Activated T-cell treated with anti-CD3 and anti-CD28 coated beads, Interleukin-2, amount 50 U/mL, for 4 hours (primary cell): ENCODE measurements around the gene HTR7. TPM values are rescaled to one million over a fixed set of nuclear protein-coding genes. Genes with fewer than 3 reads are reported as not detected.

ENCODE experiments used
- ATAC-seq, 2 donors: fragments of 200-7000 bp; cut with Tn5 transposase; one replicate each; pipeline ENCODE4 v1.10.0; 2021
- DNase-seq: peaks from one replicate; pipeline ENCODE4 v3.0.0-alpha.2; 2020
- H3K27me3 Mint-ChIP-seq: one replicate; pipeline ENCODE4 v1.8.0; 2021; ENCODE audit warnings: low read depth, mixed read lengths
- H3K36me3 Mint-ChIP-seq: one replicate; pipeline ENCODE4 v1.8.0; 2022; ENCODE audit warnings: mixed read lengths; ENCODE audit not compliant: insufficient read depth
- H3K4me1 Mint-ChIP-seq: one replicate; pipeline ENCODE4 v1.8.0; 2021; ENCODE audit warnings: low read depth, mixed read lengths
- H3K4me3 Mint-ChIP-seq: one replicate; pipeline ENCODE4 v1.8.0; 2021; ENCODE audit warnings: mild to moderate bottlenecking, moderate library complexity, mixed read lengths
- H3K9me3 Mint-ChIP-seq: one replicate; pipeline ENCODE4 v1.8.0; 2021; ENCODE audit warnings: mixed read lengths
- total RNA-seq, 3 donors: library from RNA; stranded (reverse); gene quantifications; one replicate each; pipeline ENCODE4 v1.2.1, GENCODE V29; 2021

Gene HTR7
- total RNA-seq, 3 donors from 2014 or later, result not detected

- Mint-ChIP-seq H3K4me1 (no peaks in the 10 kb centered on the region), H3K27me3 (peaks cover 5% of the 10 kb centered on the region), H3K36me3 (no peaks in the 10 kb centered on the region), H3K9me3 (no peaks in the 10 kb centered on the region), H3K4me3 (no peak overlapping the region)
- ATAC-seq (no peak), DNase-seq (no peak)
Observed at GRCh38 chr10:90775351-90776028, 82.3 kb downstream of the HTR7 start.

DNA sequence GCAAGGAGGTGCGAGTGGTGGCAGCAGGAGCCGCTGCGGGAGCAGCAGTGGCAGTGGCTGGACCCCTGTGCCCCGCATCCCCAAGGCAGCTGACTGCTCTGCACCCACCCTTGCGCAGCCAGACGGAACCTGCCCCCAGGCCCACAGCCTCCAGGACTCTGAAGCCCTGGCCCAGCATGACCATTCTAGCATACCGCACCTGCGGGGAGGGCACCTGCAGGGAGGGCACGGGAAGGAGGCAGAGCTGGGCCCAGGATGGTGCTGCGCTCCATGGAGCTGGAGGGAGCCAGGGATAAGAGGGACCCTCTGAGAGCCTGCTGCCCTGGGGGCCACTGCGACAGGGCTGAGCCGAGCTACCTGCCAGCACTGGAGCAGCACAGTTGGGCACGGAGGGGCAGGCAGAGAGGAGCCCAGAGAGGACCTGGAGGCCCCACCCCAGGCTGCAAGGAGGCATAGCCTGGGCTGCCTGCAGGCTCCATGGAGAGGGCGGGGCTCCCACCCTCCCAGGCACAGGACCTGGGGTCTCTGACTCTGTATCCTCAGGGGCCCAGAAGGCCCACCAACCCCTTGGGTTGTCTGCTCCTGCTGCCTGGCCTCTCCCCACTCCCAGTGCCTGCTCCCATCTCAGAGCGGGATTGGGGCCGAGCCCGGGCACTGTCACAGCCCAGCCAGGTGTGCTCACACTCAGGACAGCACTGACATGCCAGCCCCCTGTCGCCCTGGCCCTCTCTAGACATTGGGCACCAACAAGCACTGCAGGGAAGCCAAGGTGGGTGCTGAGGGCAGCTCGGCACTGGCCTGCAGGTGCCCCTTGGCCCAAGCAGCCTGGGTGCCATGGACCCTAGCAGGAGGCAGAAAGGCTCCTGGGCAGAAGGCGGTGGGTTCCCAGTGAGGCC is 87.6 kb downstream of the HTR7 start:
- no peaks in the 10 kb centered on the region for H3K4me1 Mint-ChIP-seq
- H3K9me3 Mint-ChIP-seq, result no peaks in the 10 kb centered on the region
- no peak for ATAC-seq
- H3K36me3 Mint-ChIP-seq, result no peaks in the 10 kb centered on the region
- H3K27me3 Mint-ChIP-seq, result peaks cover 9% of the 10 kb centered on the region
- no peak for DNase-seq
- H3K4me3 Mint-ChIP-seq, result no peak overlapping the region

GRCh38 chr10:90751107-90751997 is 106.5 kb downstream of the HTR7 start:
- peak in 1 of 2 donors; percentile 53 for ATAC-seq
- Mint-ChIP-seq H3K4me1 (no peaks in the 10 kb centered on the region), H3K27me3 (peaks cover 15% of the 10 kb centered on the region), H3K9me3 (no peaks in the 10 kb centered on the region), H3K36me3 (no peaks in the 10 kb centered on the region), H3K4me3 (no peak overlapping the region)
- peak; percentile 23 for DNase-seq

DNA sequence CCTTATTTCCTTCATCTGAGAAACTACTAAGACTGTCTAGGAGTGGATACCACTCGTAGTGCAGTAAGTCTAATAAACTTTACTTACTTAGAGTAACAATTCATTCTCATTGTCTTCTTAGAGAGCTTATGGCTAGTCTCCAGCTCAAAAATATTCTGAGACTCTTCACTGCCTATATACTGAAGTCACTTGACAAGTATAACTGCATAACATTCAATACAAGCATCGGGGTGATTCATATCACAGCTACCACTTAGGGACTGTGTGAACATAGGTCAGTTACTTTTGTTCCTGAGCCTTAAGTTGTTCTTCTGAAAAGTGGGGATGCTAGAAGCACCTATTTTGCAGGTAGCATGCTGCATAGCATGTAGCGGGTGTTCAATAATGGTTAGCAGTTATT is 111.0 kb downstream of the HTR7 start:
- no peak for ATAC-seq
- Mint-ChIP-seq H3K4me1 (no peaks in the 10 kb centered on the region), H3K36me3 (no peaks in the 10 kb centered on the region), H3K27me3 (peaks cover 20% of the 10 kb centered on the region), H3K9me3 (no peaks in the 10 kb centered on the region), H3K4me3 (no peak overlapping the region)
- DNase-seq, result no peak

DNA sequence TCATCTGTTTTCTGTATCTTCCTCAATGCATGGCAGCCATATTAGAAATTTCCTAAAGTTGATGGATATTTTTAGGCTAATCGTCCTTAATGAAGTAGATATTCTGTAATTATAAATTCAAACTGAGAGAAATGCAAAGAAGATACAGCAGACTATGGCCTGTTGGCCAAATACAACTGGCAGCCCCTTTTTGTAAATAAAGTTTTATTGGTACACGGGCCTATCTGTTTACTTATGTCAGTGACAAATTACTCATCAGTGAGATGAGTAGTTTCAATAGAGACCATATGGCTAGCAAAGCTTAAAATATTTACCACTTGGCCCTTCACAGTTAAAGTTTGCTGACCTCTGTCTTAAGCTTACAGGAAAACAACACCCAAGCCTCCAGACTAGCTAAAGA is 112.3 kb downstream of the HTR7 start:
- no peaks in the 10 kb centered on the region for H3K4me1 Mint-ChIP-seq
- no peaks in the 10 kb centered on the region for H3K36me3 Mint-ChIP-seq
- H3K4me3 Mint-ChIP-seq, result no peak overlapping the region
- peaks cover 15% of the 10 kb centered on the region for H3K27me3 Mint-ChIP-seq
- H3K9me3 Mint-ChIP-seq, result no peaks in the 10 kb centered on the region
- DNase-seq, result no peak
- no peak for ATAC-seq

DNA sequence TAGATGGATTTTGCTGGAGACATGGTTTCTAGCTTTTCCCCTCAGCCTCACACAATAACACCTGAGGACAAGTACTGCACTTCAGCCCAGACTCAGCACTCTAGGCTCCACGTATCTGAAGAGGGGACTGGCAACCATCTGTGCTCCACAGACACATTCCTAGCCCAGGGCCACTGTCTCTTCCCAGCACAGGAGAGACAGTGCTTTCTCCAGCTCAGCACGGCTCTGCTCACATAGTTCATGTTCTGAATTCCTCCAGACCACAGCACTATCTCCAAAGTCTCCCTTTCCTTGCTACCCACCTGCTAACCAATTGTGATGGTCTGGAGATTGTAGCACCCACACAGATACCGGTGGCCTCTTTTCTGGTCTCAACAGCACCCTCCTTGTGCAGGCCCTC is 114.5 kb downstream of the HTR7 start:
- no peak overlapping the region for H3K4me3 Mint-ChIP-seq
- DNase-seq (no peak), ATAC-seq (no peak)
- no peaks in the 10 kb centered on the region for H3K36me3 Mint-ChIP-seq
- H3K27me3 Mint-ChIP-seq, result peaks cover 10% of the 10 kb centered on the region
- no peaks in the 10 kb centered on the region for H3K9me3 Mint-ChIP-seq
- no peaks in the 10 kb centered on the region for H3K4me1 Mint-ChIP-seq

- no peak for ATAC-seq
Observed at GRCh38 chr10:90741926-90742565, 115.8 kb downstream of the HTR7 start.

GRCh38 chr10:90740265-90740664 is 117.6 kb downstream of the HTR7 start:
- no peak overlapping the region for H3K4me3 Mint-ChIP-seq

More at GRCh38 chr10:90741926-90742565, 115.8 kb downstream of the HTR7 start:
- Mint-ChIP-seq H3K4me1 (no peaks in the 10 kb centered on the region), H3K4me3 (no peak overlapping the region), H3K9me3 (no peaks in the 10 kb centered on the region), H3K27me3 (peaks cover 11% of the 10 kb centered on the region), H3K36me3 (no peaks in the 10 kb centered on the region)
- no peak for DNase-seq

GRCh38 chr10:90738885-90739284 is 119.0 kb downstream of the HTR7 start:
- DNase-seq, result no peak
- Mint-ChIP-seq H3K36me3 (no peaks in the 10 kb centered on the region), H3K4me1 (no peaks in the 10 kb centered on the region), H3K27me3 (peaks cover 14% of the 10 kb centered on the region), H3K9me3 (no peaks in the 10 kb centered on the region), H3K4me3 (no peak overlapping the region)
- no peak for ATAC-seq

More at GRCh38 chr10:90740265-90740664, 117.6 kb downstream of the HTR7 start:
- ATAC-seq, result no peak
- H3K4me1 Mint-ChIP-seq, result no peaks in the 10 kb centered on the region
- no peaks in the 10 kb centered on the region for H3K36me3 Mint-ChIP-seq
- no peaks in the 10 kb centered on the region for H3K9me3 Mint-ChIP-seq
- peaks cover 12% of the 10 kb centered on the region for H3K27me3 Mint-ChIP-seq
- no peak for DNase-seq

DNA sequence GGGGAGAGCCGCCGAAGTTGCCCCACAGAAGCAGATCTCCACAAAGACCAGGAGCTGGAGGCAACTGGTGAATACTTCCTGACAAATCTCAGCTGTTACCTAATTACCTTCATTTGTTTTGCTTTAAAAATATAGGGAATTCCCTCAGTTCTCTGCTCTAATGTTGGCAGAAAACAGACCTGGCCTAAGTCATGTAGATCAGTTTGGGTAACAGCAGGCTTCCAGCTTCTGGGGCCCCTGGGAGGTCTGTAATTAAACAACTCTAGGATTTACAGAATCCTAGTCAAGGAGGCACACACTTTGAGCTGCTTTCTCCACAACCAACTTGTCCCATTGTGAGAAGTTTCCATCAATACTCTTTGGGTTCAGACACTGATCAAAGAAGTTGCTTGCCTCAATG is 123.4 kb downstream of the HTR7 start:
- DNase-seq (no peak), ATAC-seq (no peak)
- H3K4me3 Mint-ChIP-seq, result no peak overlapping the region
- H3K4me1 Mint-ChIP-seq, result no peaks in the 10 kb centered on the region
- no peaks in the 10 kb centered on the region for H3K9me3 Mint-ChIP-seq
- H3K36me3 Mint-ChIP-seq, result no peaks in the 10 kb centered on the region
- peaks cover 8% of the 10 kb centered on the region for H3K27me3 Mint-ChIP-seq

- no peaks in the 10 kb centered on the region for H3K9me3 Mint-ChIP-seq
- ATAC-seq (no peak), DNase-seq (no peak)
- peaks cover 8% of the 10 kb centered on the region for H3K27me3 Mint-ChIP-seq
- H3K4me1 Mint-ChIP-seq, result no peaks in the 10 kb centered on the region
- H3K36me3 Mint-ChIP-seq, result no peaks in the 10 kb centered on the region
- no peak overlapping the region for H3K4me3 Mint-ChIP-seq
Observed at GRCh38 chr10:90732581-90732980, 125.3 kb downstream of the HTR7 start.

GRCh38 chr10:90723416-90724068 is 134.3 kb downstream of the HTR7 start:
- Mint-ChIP-seq H3K36me3 (no peaks in the 10 kb centered on the region), H3K9me3 (no peaks in the 10 kb centered on the region), H3K27me3 (no peaks in the 10 kb centered on the region), H3K4me3 (no peak overlapping the region), H3K4me1 (peaks cover 7% of the 10 kb centered on the region)
- DNase-seq, result no peak
- peak; percentile 37 to 62 for ATAC-seq

GRCh38 chr10:90722832-90723231 is 135.0 kb downstream of the HTR7 start:
- Mint-ChIP-seq H3K36me3 (no peaks in the 10 kb centered on the region), H3K27me3 (no peaks in the 10 kb centered on the region), H3K4me3 (no peak overlapping the region), H3K9me3 (no peaks in the 10 kb centered on the region), H3K4me1 (peaks cover 7% of the 10 kb centered on the region)
- ATAC-seq (no peak), DNase-seq (no peak)
